ENCODE results near the gene HSPA4.
A peak's percentile ranks its signal among the peaks of the same experiment; 100 is the strongest.

Gene HSPA4

GRCh38 chr5:133145436-133146170, 93.8 kb downstream of the HSPA4 start:
- H3K9me3 ChIP-seq (ENCODE audit: insufficient read depth, low read length, severe bottlenecking) = peaks cover 7% of the 10 kb centered on the region
- no peak overlapping the region for H3K9ac ChIP-seq (ENCODE audit: low read depth, low read length)
- H3K4me3 ChIP-seq (ENCODE audit: low read depth in 1 of 2, low read length in 2 of 2) = no peak overlapping the region
- no peak for DNase-seq
- H3K4me2 ChIP-seq (ENCODE audit: insufficient read depth, low read length) = no peak overlapping the region
- no peaks in the 10 kb centered on the region for H3K79me2 ChIP-seq (ENCODE audit: insufficient read depth, low read length)
- peaks cover 36% of the 10 kb centered on the region for H3K4me1 ChIP-seq (ENCODE audit: insufficient read depth, low read length)
- no peaks in the 10 kb centered on the region for H4K20me1 ChIP-seq (ENCODE audit: insufficient read depth, low read length)
- H3K36me3 ChIP-seq (ENCODE audit: insufficient read depth, low read length) = no peaks in the 10 kb centered on the region
- no peak overlapping the region for H2AFZ ChIP-seq (ENCODE audit: low read depth, low read length)
- H3K27me3 ChIP-seq (ENCODE audit: insufficient read depth, low read length, poor library complexity) = no peaks in the 10 kb centered on the region
- H3K27ac ChIP-seq (ENCODE audit: low read length) = no peak overlapping the region
- TF ChIP-seq EZH2 (IDR thresholded peaks at IDR 0.05; ENCODE audit: borderline replicate concordance, low read depth, low read length, severe bottlenecking) (no peak), CTCF (IDR thresholded peaks at IDR 0.05; ENCODE audit: borderline replicate concordance, extremely low read depth, low read length, poor library complexity, severe bottlenecking) (no peak)
- ATAC-seq (ENCODE audit: insufficient read depth, low read depth) = no peak

- H3K4me2 ChIP-seq (ENCODE audit: insufficient read depth, low read length) = peak overlapping the region; percentile 46
- TF ChIP-seq CTCF (IDR thresholded peaks at IDR 0.05; ENCODE audit: borderline replicate concordance, extremely low read depth, low read length, poor library complexity, severe bottlenecking) (no peak), EZH2 (IDR thresholded peaks at IDR 0.05; ENCODE audit: borderline replicate concordance, low read depth, low read length, severe bottlenecking) (no peak)
- H3K9ac ChIP-seq (ENCODE audit: low read depth, low read length) = peak overlapping the region; percentile 33
- DNase-seq = peak; percentile 81
- no peaks in the 10 kb centered on the region for H3K79me2 ChIP-seq (ENCODE audit: insufficient read depth, low read length)
- H3K27ac ChIP-seq (ENCODE audit: low read length) = peak overlapping the region; percentile 71
- H3K9me3 ChIP-seq (ENCODE audit: insufficient read depth, low read length, severe bottlenecking) = peaks cover 7% of the 10 kb centered on the region
- H3K27me3 ChIP-seq (ENCODE audit: insufficient read depth, low read length, poor library complexity) = no peaks in the 10 kb centered on the region
- peak overlapping the region; percentile 53; the same call in 1 of the 2 replicates for H2AFZ ChIP-seq (ENCODE audit: low read depth, low read length)
- ATAC-seq (ENCODE audit: insufficient read depth, low read depth) = peak; percentile 87
- no peaks in the 10 kb centered on the region for H3K36me3 ChIP-seq (ENCODE audit: insufficient read depth, low read length)
- no peaks in the 10 kb centered on the region for H4K20me1 ChIP-seq (ENCODE audit: insufficient read depth, low read length)
- H3K4me3 ChIP-seq (ENCODE audit: low read depth in 1 of 2, low read length in 2 of 2) = no peak overlapping the region
- peaks cover 36% of the 10 kb centered on the region for H3K4me1 ChIP-seq (ENCODE audit: insufficient read depth, low read length)
These were observed 95.6 kb downstream of the HSPA4 start for GRCh38 chr5:133147411-133147810.

- peaks cover 7% of the 10 kb centered on the region for H3K9me3 ChIP-seq (ENCODE audit: insufficient read depth, low read length, severe bottlenecking)
- H3K36me3 ChIP-seq (ENCODE audit: insufficient read depth, low read length) = no peaks in the 10 kb centered on the region
- peak overlapping the region; percentile 46 for H3K4me2 ChIP-seq (ENCODE audit: insufficient read depth, low read length)
- peak overlapping the region; percentile 32; the same call in 1 of the 2 replicates for H2AFZ ChIP-seq (ENCODE audit: low read depth, low read length)
- H3K4me1 ChIP-seq (ENCODE audit: insufficient read depth, low read length) = peaks cover 36% of the 10 kb centered on the region
- no peak overlapping the region for H3K4me3 ChIP-seq (ENCODE audit: low read depth in 1 of 2, low read length in 2 of 2)
- DNase-seq (peak; percentile 55), ATAC-seq (ENCODE audit: insufficient read depth, low read depth) (peak; percentile 68)
- peak overlapping the region; percentile 71 for H3K27ac ChIP-seq (ENCODE audit: low read length)
- H3K9ac ChIP-seq (ENCODE audit: low read depth, low read length) = peak overlapping the region; percentile 33
- TF ChIP-seq EZH2 (IDR thresholded peaks at IDR 0.05; ENCODE audit: borderline replicate concordance, low read depth, low read length, severe bottlenecking) (no peak), CTCF (IDR thresholded peaks at IDR 0.05; ENCODE audit: borderline replicate concordance, extremely low read depth, low read length, poor library complexity, severe bottlenecking) (no peak)
- H4K20me1 ChIP-seq (ENCODE audit: insufficient read depth, low read length) = no peaks in the 10 kb centered on the region
- H3K27me3 ChIP-seq (ENCODE audit: insufficient read depth, low read length, poor library complexity) = no peaks in the 10 kb centered on the region
- no peaks in the 10 kb centered on the region for H3K79me2 ChIP-seq (ENCODE audit: insufficient read depth, low read length)
These were observed 96.2 kb downstream of the HSPA4 start for GRCh38 chr5:133147815-133148567.
